HCT116 (cell line): Measurements from ENCODE around the gene AADAT. TPM values are rescaled to one million over a fixed set of nuclear protein-coding genes. Genes with fewer than 3 reads are reported as not detected.

Experiments used
- ATAC-seq: fragments of 200-7000 bp; cut with Tn5 transposase; 2 replicates; pipeline ENCODE4 v1.9.1; 2020; ENCODE audit warnings: mild to moderate bottlenecking, moderate library complexity
- BruUV-seq: library from RNA; stranded (reverse); fragments of 400-500 nt; replicated peaks from 2 replicates; lab custom pipeline; 2021; lab: Mats Ljungman, UMichigan
- CTCF ChIA-PET: fragments of 300-600 bp; sonication (Branson Sonifier 250); formaldehyde crosslinking; loops from one replicate; lab custom pipeline; 2021; ENCODE audit warnings: antibody characterized with exemption; lab: Charles Lee
- POLR2A ChIA-PET: fragments of 300-600, 350-600 bp; sonication (Branson Sonifier 250); formaldehyde crosslinking; loops from one replicate; lab custom pipeline; 2021; ENCODE audit warnings: antibody characterized with exemption; lab: Charles Lee
- RAD21 ChIA-PET, 2 experiments: fragments of 300-600 bp; sonication (Branson Sonifier 250); formaldehyde crosslinking; loops; one replicate each; lab custom pipeline; 2023; ENCODE audit warnings: low total read pairs in 2 of 2; ENCODE audit not compliant: uncharacterized antibody in 2 of 2, unreplicated experiment in 2 of 2, low non-redundant PET in 1 of 2; lab: Charles Lee
- DNase-seq: peaks from one replicate; pipeline ENCODE4 v3.0.0-alpha.2; 2010; ENCODE audit warnings: low read depth, low spot score
- H2AFZ ChIP-seq: fragments of 200-600 bp; shearing (Covaris generic), sonication (generic); 2 replicates; pipeline ENCODE4 v1.6.1; 2017; ENCODE audit warnings: low read depth, mixed run types, mixed read lengths, antibody characterized with exemption, low read length; ENCODE audit not compliant: poor library complexity, severe bottlenecking
- H3K27ac ChIP-seq: 2 replicates; pipeline ENCODE4 v1.5.1; 2012; ENCODE audit warnings: low read depth, low read length
- H3K27me3 ChIP-seq: fragments of 200-600 bp; sonication (generic); 2 replicates; pipeline ENCODE4 v1.6.1; 2016; ENCODE audit warnings: mixed run types, low read length, mixed read lengths; ENCODE audit not compliant: insufficient read depth
- H3K36me3 ChIP-seq, 2 experiments: fragments of 200-500 bp in 1 of 2; fragments of 200-600 bp in 1 of 2; sonication (Bioruptor generic) in 1 of 2; sonication (generic) in 1 of 2; 2 replicates each; pipeline versions ENCODE4 v1.5.1 to v1.6.1; 2014 to 2016; ENCODE audit warnings: low read length in 2 of 2, inconsistent platforms in 1 of 2, mixed read lengths in 1 of 2, mixed run types in 1 of 2; ENCODE audit not compliant: insufficient read depth in 2 of 2, control insufficient read depth in 1 of 2
- H3K4me1 ChIP-seq, 2 experiments: fragments of 200-600 bp in 1 of 2; sonication (generic) in 1 of 2; 2 replicates each; pipeline versions ENCODE4 v1.5.1 to v1.6.1; 2012 to 2017; ENCODE audit warnings: low read length in 2 of 2, inconsistent platforms in 1 of 2, mild to moderate bottlenecking in 1 of 2, mixed read lengths in 1 of 2, mixed run types in 1 of 2, moderate library complexity in 1 of 2; ENCODE audit not compliant: insufficient read depth in 2 of 2, control insufficient read depth in 1 of 2
- H3K4me2 ChIP-seq: fragments of 200-600 bp; sonication (generic); 2 replicates; pipeline ENCODE4 v1.6.1; 2017; ENCODE audit warnings: mixed run types, low read length, mixed read lengths
- H3K4me3 ChIP-seq, 2 experiments: fragments of 200-600 bp in 1 of 2; sonication (generic) in 1 of 2; replicated peaks in 1 of 2; 2 replicates each; pipeline ENCODE4 v1.5.1; 2011 to 2016; ENCODE audit warnings: low read length in 2 of 2, control low read depth in 1 of 2, low read depth in 1 of 2, mild to moderate bottlenecking in 1 of 2, mixed read lengths in 1 of 2, mixed run types in 1 of 2
- H3K79me2 ChIP-seq: fragments of 200-600 bp; sonication (generic); 2 replicates; pipeline ENCODE4 v1.6.1; 2017; ENCODE audit warnings: mild to moderate bottlenecking, mixed run types, low read length, moderate library complexity, mixed read lengths; ENCODE audit not compliant: insufficient read depth
- H3K9ac ChIP-seq: fragments of 200-600 bp; sonication (generic); 2 replicates; pipeline ENCODE4 v1.6.1; 2016; ENCODE audit warnings: low read length, mixed read lengths
- H3K9me2 ChIP-seq: fragments of 200-600 bp; sonication (generic), shearing (Covaris generic); 2 replicates; pipeline ENCODE4 v1.6.1; 2017; ENCODE audit warnings: mixed run types, mild to moderate bottlenecking, moderate library complexity; ENCODE audit not compliant: insufficient read depth
- H3K9me3 ChIP-seq, 2 experiments: fragments of 200-500 bp in 1 of 2; fragments of 200-600 bp in 1 of 2; sonication (Bioruptor generic) in 1 of 2; sonication (generic) in 1 of 2; 2 replicates each; pipeline ENCODE4 v1.6.1; 2014 to 2017; ENCODE audit warnings: low read length in 2 of 2, mixed read lengths in 2 of 2, inconsistent platforms in 1 of 2, low read depth in 1 of 2, mild to moderate bottlenecking in 1 of 2, mixed run types in 1 of 2, moderate library complexity in 1 of 2; ENCODE audit not compliant: control insufficient read depth in 1 of 2, insufficient read depth in 1 of 2
- H4K20me1 ChIP-seq: fragments of 200-600 bp; sonication (generic), shearing (Covaris generic); 2 replicates; pipeline ENCODE4 v1.6.1; 2017; ENCODE audit warnings: mixed run types, mild to moderate bottlenecking, moderate library complexity; ENCODE audit not compliant: insufficient read depth
- CBX3 ChIP-seq: IDR thresholded peaks from 2 replicates; pipeline ENCODE4 v1.6.1; 2012; ENCODE audit warnings: low read depth
- CEBPB ChIP-seq: IDR thresholded peaks from 2 replicates; pipeline ENCODE4 v1.6.1; 2012; ENCODE audit warnings: low read depth
- EGR1 ChIP-seq: IDR thresholded peaks from 2 replicates; pipeline ENCODE4 v1.6.1; 2012; ENCODE audit warnings: low read depth
- FOSL1 ChIP-seq: IDR thresholded peaks from 2 replicates; pipeline ENCODE4 v1.6.1; 2012; ENCODE audit warnings: low read depth
- JUND ChIP-seq: IDR thresholded peaks from 2 replicates; pipeline ENCODE4 v1.6.1; 2012
- POLR2A ChIP-seq: IDR thresholded peaks from 2 replicates; pipeline ENCODE4 v1.7.0; 2011; ENCODE audit warnings: borderline replicate concordance; ENCODE audit not compliant: insufficient read depth, insufficient read length; ENCODE audit errors: extremely low read depth
- POLR2AphosphoS5 ChIP-seq: IDR thresholded peaks from 2 replicates; pipeline ENCODE4 v1.6.1; 2011; ENCODE audit warnings: mild to moderate bottlenecking, low read depth, low read length, moderate library complexity
- RAD21 ChIP-seq: IDR thresholded peaks from 2 replicates; pipeline ENCODE4 v1.6.1; 2012; ENCODE audit warnings: low read depth, mild to moderate bottlenecking
- SIN3A ChIP-seq: IDR thresholded peaks from 2 replicates; pipeline ENCODE4 v1.6.1; 2012; ENCODE audit warnings: low read depth
- SP1 ChIP-seq: IDR thresholded peaks from 2 replicates; pipeline ENCODE4 v1.6.1; 2012; ENCODE audit warnings: low read depth
- SRF ChIP-seq: IDR thresholded peaks from 2 replicates; pipeline ENCODE4 v1.6.1; 2012; ENCODE audit warnings: low read depth
- TCF7L2 ChIP-seq: IDR thresholded peaks from 2 replicates; pipeline ENCODE4 v1.7.0; 2011; ENCODE audit warnings: borderline replicate concordance, inconsistent platforms; ENCODE audit not compliant: insufficient read depth, insufficient read length; ENCODE audit errors: extremely low read depth
- YY1 ChIP-seq: IDR thresholded peaks from 2 replicates; pipeline ENCODE4 v1.6.1; 2011; ENCODE audit warnings: low read length, low read depth, moderate library complexity, mild to moderate bottlenecking; ENCODE audit not compliant: insufficient replicate concordance; ENCODE audit errors: extremely low read depth
- ZFX ChIP-seq: fragments of 450-650 bp; IDR thresholded peaks from 2 replicates; pipeline ENCODE4 v1.6.1; 2017
- intact Hi-C: fragments of 100-400 bp; cut with micrococcal nuclease; formaldehyde crosslinking; loops from 2 replicates; pipeline ENCODE4 v1.10.0; 2022
- total RNA-seq: library from RNA; stranded (reverse); gene quantifications from one replicate; pipeline ENCODE4 v1.2.1, GENCODE V29; 2021; ENCODE audit not compliant: unreplicated experiment
- TF ChIP-seq, protein P1 (sequence below), 3 experiments: fragments of 200-600 bp in 1 of 3; sonication (generic) in 1 of 3; IDR thresholded peaks in 2 of 3; conservative IDR thresholded peaks in 1 of 3; 2 replicates each; pipeline ENCODE4 v1.5.1; 2012 to 2017; ENCODE audit warnings: low read depth in 2 of 3, low read length in 2 of 3, antibody characterized with exemption in 1 of 3, borderline replicate concordance in 1 of 3, control low read depth in 1 of 3, mild to moderate bottlenecking in 1 of 3, mixed read lengths in 1 of 3, mixed run types in 1 of 3, moderate library complexity in 1 of 3; ENCODE audit not compliant: insufficient read depth in 1 of 3
- TF ChIP-seq, protein P2 (sequence below): IDR thresholded peaks from 2 replicates; pipeline ENCODE4 v1.6.1; 2012
- TF ChIP-seq, protein P3 (sequence below): IDR thresholded peaks from 2 replicates; pipeline ENCODE4 v1.6.1; 2012; ENCODE audit warnings: low read depth

Gene AADAT
- total RNA-seq, 1 experiment from 2014 or later: 15.4 TPM

DNA sequence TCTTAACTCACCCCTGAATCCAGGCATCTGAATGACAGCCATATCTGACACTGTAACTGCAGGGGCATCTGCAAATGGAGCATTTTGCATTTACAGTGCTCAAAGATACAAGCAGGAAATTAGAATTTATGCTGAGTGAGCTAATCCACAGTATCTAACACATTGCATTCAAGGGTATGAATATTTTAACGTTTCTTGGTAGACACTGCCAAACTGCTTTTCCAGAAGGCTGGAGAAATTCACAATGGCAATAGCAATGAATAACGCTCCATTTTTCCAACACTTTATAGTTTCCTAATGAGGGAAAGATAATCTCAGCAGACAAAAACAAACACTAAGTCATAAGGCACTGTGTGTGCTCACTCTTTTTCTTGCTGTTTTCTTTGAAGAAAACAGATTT is 30.9 kb downstream of the AADAT start (continued):
- no peak for TF ChIP-seq YY1

DNA sequence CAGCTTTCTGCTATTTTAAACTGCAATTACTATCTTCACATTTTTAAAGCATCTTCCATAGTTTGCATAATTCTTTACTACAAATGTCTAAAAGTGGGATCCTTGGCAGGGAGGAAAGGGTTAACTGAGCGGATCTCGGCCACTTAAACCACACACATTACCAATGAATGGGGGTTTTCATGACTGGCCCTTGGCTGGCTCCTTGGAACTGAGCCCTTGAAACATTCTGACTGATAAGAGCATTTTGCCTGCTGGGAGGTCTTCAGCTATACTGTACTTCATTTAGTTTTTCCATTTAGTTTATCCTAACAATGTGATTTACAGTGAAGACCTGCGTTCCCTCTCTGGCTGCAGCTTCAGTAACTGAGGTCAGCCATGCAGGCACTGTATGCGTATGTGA is 31.9 kb downstream of the AADAT start:
- no peak overlapping the region for H3K4me3 ChIP-seq
- H3K9me2 ChIP-seq: no peaks in the 10 kb centered on the region
- H4K20me1 ChIP-seq: no peaks in the 10 kb centered on the region
- H3K4me1 ChIP-seq: no peaks in the 10 kb centered on the region
- H3K4me2 ChIP-seq: no peak overlapping the region
- H3K79me2 ChIP-seq: no peaks in the 10 kb centered on the region
- POLR2A ChIA-PET: no interaction called here
- intact Hi-C loops: no loop called here
- no peaks in the 10 kb centered on the region for H3K9me3 ChIP-seq
- no peak overlapping the region for H3K27ac ChIP-seq
- BruUV-seq: no TSS peak
- H2AFZ ChIP-seq: no peak overlapping the region
- DNase-seq: no peak
- no peaks in the 10 kb centered on the region for H3K27me3 ChIP-seq
- no peak overlapping the region for H3K9ac ChIP-seq
- CTCF ChIA-PET: no interaction called here
- peaks cover 9 to 18% of the 10 kb centered on the region in 2 experiments; a peak in 3 of 4 replicates for H3K36me3 ChIP-seq
- RAD21 ChIA-PET: no interaction called here
- ATAC-seq: no peak
- TF ChIP-seq, protein P1, sequence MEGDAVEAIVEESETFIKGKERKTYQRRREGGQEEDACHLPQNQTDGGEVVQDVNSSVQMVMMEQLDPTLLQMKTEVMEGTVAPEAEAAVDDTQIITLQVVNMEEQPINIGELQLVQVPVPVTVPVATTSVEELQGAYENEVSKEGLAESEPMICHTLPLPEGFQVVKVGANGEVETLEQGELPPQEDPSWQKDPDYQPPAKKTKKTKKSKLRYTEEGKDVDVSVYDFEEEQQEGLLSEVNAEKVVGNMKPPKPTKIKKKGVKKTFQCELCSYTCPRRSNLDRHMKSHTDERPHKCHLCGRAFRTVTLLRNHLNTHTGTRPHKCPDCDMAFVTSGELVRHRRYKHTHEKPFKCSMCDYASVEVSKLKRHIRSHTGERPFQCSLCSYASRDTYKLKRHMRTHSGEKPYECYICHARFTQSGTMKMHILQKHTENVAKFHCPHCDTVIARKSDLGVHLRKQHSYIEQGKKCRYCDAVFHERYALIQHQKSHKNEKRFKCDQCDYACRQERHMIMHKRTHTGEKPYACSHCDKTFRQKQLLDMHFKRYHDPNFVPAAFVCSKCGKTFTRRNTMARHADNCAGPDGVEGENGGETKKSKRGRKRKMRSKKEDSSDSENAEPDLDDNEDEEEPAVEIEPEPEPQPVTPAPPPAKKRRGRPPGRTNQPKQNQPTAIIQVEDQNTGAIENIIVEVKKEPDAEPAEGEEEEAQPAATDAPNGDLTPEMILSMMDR (IDR thresholded peaks at IDR 0.05 in 2 of 3, conservative IDR thresholded peaks at IDR 0.05 in 1 of 3; ENCODE audit: borderline replicate concordance in 1 of 3, insufficient read depth in 1 of 3, low read depth in 2 of 3, low read length in 2 of 3): no peak
- no peak for TF ChIP-seq POLR2A
- TF ChIP-seq EGR1: no peak
- TF ChIP-seq TCF7L2: no peak
- TF ChIP-seq, protein P2, sequence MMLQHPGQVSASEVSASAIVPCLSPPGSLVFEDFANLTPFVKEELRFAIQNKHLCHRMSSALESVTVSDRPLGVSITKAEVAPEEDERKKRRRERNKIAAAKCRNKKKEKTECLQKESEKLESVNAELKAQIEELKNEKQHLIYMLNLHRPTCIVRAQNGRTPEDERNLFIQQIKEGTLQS: no peak
- TF ChIP-seq ZFX: no peak
- TF ChIP-seq YY1: no peak
- no peak for TF ChIP-seq CBX3
- TF ChIP-seq, protein P3, sequence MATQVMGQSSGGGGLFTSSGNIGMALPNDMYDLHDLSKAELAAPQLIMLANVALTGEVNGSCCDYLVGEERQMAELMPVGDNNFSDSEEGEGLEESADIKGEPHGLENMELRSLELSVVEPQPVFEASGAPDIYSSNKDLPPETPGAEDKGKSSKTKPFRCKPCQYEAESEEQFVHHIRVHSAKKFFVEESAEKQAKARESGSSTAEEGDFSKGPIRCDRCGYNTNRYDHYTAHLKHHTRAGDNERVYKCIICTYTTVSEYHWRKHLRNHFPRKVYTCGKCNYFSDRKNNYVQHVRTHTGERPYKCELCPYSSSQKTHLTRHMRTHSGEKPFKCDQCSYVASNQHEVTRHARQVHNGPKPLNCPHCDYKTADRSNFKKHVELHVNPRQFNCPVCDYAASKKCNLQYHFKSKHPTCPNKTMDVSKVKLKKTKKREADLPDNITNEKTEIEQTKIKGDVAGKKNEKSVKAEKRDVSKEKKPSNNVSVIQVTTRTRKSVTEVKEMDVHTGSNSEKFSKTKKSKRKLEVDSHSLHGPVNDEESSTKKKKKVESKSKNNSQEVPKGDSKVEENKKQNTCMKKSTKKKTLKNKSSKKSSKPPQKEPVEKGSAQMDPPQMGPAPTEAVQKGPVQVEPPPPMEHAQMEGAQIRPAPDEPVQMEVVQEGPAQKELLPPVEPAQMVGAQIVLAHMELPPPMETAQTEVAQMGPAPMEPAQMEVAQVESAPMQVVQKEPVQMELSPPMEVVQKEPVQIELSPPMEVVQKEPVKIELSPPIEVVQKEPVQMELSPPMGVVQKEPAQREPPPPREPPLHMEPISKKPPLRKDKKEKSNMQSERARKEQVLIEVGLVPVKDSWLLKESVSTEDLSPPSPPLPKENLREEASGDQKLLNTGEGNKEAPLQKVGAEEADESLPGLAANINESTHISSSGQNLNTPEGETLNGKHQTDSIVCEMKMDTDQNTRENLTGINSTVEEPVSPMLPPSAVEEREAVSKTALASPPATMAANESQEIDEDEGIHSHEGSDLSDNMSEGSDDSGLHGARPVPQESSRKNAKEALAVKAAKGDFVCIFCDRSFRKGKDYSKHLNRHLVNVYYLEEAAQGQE: no peak
- TF ChIP-seq JUND: no peak
- no peak for TF ChIP-seq RAD21
- no peak for TF ChIP-seq SP1
- no peak for TF ChIP-seq POLR2AphosphoS5
- no peak for TF ChIP-seq CEBPB
- no peak for TF ChIP-seq SRF
- no peak for TF ChIP-seq FOSL1
- TF ChIP-seq SIN3A: no peak
